ENCODE results near the gene PTGDR2.

PTGDR2 gene

GRCh38 chr11:60863550-60864521, 8.1 kb upstream of the PTGDR2 start:
- DNase-seq (ENCODE audit: low read depth in 1 of 2, low spot score in 1 of 2) = no peak
- no peaks in the 10 kb centered on the region for H3K27me3 ChIP-seq (ENCODE audit: insufficient read depth, poor library complexity, severe bottlenecking)
- no peak overlapping the region for H3K4me3 ChIP-seq (replicated peaks; ENCODE audit: insufficient read depth, low read length)
- H3K27ac ChIP-seq (replicated peaks) = no peak overlapping the region
- TF ChIP-seq REST (IDR thresholded peaks at IDR 0.05; ENCODE audit: insufficient replicate concordance, low read depth) = no peak
- no peak for TF ChIP-seq GABPA (IDR thresholded peaks at IDR 0.05; ENCODE audit: low read depth)
- TF ChIP-seq POLR2AphosphoS5 (IDR thresholded peaks at IDR 0.05; ENCODE audit: low read depth) = no peak
- TF ChIP-seq, protein P1, sequence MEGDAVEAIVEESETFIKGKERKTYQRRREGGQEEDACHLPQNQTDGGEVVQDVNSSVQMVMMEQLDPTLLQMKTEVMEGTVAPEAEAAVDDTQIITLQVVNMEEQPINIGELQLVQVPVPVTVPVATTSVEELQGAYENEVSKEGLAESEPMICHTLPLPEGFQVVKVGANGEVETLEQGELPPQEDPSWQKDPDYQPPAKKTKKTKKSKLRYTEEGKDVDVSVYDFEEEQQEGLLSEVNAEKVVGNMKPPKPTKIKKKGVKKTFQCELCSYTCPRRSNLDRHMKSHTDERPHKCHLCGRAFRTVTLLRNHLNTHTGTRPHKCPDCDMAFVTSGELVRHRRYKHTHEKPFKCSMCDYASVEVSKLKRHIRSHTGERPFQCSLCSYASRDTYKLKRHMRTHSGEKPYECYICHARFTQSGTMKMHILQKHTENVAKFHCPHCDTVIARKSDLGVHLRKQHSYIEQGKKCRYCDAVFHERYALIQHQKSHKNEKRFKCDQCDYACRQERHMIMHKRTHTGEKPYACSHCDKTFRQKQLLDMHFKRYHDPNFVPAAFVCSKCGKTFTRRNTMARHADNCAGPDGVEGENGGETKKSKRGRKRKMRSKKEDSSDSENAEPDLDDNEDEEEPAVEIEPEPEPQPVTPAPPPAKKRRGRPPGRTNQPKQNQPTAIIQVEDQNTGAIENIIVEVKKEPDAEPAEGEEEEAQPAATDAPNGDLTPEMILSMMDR (IDR thresholded peaks at IDR 0.05; ENCODE audit: insufficient read depth, low read length) = no peak
- no peak for TF ChIP-seq SPI1 (IDR thresholded peaks at IDR 0.05; ENCODE audit: borderline replicate concordance, low read depth)

- no peak overlapping the region for H3K4me3 ChIP-seq (replicated peaks; ENCODE audit: insufficient read depth, low read length)
- DNase-seq (ENCODE audit: low read depth in 1 of 2, low spot score in 1 of 2) = no peak
- H3K27ac ChIP-seq (replicated peaks) = no peak overlapping the region
- TF ChIP-seq, protein P1 (IDR thresholded peaks at IDR 0.05; ENCODE audit: insufficient read depth, low read length) = no peak
- H3K27me3 ChIP-seq (ENCODE audit: insufficient read depth, poor library complexity, severe bottlenecking) = no peaks in the 10 kb centered on the region
These were observed 6.4 kb upstream of the PTGDR2 start for GRCh38 chr11:60862171-60862570.

GRCh38 chr11:60860943-60861342, 5.2 kb upstream of the PTGDR2 start:
- DNase-seq (ENCODE audit: low read depth in 1 of 2, low spot score in 1 of 2) = no peak
- Histone ChIP-seq H3K27me3 (ENCODE audit: insufficient read depth, poor library complexity, severe bottlenecking) (no peaks in the 10 kb centered on the region), H3K27ac (replicated peaks) (no peak overlapping the region), H3K4me3 (replicated peaks; ENCODE audit: insufficient read depth, low read length) (no peak overlapping the region)
- TF ChIP-seq POLR2AphosphoS5 (IDR thresholded peaks at IDR 0.05; ENCODE audit: low read depth) = no peak
- TF ChIP-seq REST (IDR thresholded peaks at IDR 0.05; ENCODE audit: insufficient replicate concordance, low read depth) = no peak

DNA sequence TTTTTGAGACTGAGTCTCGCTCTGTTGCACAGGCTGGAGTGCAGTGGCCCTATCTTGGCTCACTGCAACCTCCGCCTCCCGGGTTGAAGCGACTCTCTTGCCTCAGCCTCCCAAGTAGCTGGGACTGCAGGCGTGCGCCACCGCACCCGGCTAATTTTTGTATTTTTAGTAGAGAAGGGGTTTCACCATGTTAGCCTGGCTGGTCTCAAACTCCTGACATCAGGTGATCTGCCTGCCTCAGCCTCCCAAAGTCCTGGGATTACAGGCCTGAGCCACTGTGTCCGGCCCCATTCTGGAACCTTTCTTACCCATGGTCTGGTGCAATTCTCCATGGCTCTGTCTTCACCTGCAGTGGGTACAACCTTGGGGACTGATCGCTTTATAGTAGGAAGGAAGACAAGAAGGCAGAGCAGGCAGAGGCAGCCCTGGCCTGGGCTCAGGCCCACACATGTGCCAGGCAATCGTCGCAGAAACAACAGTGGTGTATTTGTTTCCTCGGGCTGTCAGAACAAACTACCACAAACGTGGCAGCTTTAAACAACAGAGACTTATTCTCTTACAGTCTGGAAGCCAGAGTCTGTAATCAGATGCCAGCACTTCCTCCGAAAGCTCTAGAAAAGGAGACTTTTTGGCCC, 4.0 kb upstream of the PTGDR2 start:
- TF ChIP-seq POLR2AphosphoS5 (IDR thresholded peaks at IDR 0.05; ENCODE audit: low read depth) (no peak), SPI1 (IDR thresholded peaks at IDR 0.05; ENCODE audit: borderline replicate concordance, low read depth) (no peak), GABPA (IDR thresholded peaks at IDR 0.05; ENCODE audit: low read depth) (no peak), REST (IDR thresholded peaks at IDR 0.05; ENCODE audit: insufficient replicate concordance, low read depth) (no peak)
- TF ChIP-seq, protein P1 (IDR thresholded peaks at IDR 0.05; ENCODE audit: insufficient read depth, low read length) = no peak
- Histone ChIP-seq H3K27ac (replicated peaks) (no peak overlapping the region), H3K27me3 (ENCODE audit: insufficient read depth, poor library complexity, severe bottlenecking) (no peaks in the 10 kb centered on the region), H3K4me3 (replicated peaks; ENCODE audit: insufficient read depth, low read length) (no peak overlapping the region)
- DNase-seq (ENCODE audit: low read depth in 1 of 2, low spot score in 1 of 2) = no peak

Data from HL-60 (cell line).